Spleen (tissue), 7 donors: ENCODE results near the gene VSTM4.

Experiments
- POLR2A ChIP-seq, 3 donors: fragments of 450-650 bp; IDR thresholded peaks; one replicate each; pipeline ENCODE4 v1.5.1; 2017; ENCODE audit warnings: antibody characterized with exemption in 3 of 3, mild to moderate bottlenecking in 1 of 3
- POLR2AphosphoS5 ChIP-seq, 3 donors: sonication (generic); formaldehyde crosslinking; IDR thresholded peaks; one replicate each; pipeline ENCODE4 v1.5.1; 2017; ENCODE audit warnings: antibody characterized with exemption in 3 of 3
- TF ChIP-seq, protein P1 (sequence below), 11 experiments: fragments of 200-600 bp in 7 of 11; fragments of 450-650 bp in 4 of 11; sonication (generic) in 4 of 11; IDR thresholded peaks in 8 of 11; conservative IDR thresholded peaks in 3 of 11; 1 replicate in 7 of 11; 2 replicates in 4 of 11; pipeline versions ENCODE4 v1.4.0 to v1.8.0; 2016 to 2021; ENCODE audit warnings: antibody characterized with exemption in 11 of 11, inconsistent platforms in 4 of 11, mild to moderate bottlenecking in 1 of 11
- donor health status: DM: no; HTN: no; CAD: no; lungs with moderate emphysema.
- donor health status: DM: no; HTN: no; CAD: no.
- donor health status: DM: no; HTN: no; CAD: no.

DNA sequence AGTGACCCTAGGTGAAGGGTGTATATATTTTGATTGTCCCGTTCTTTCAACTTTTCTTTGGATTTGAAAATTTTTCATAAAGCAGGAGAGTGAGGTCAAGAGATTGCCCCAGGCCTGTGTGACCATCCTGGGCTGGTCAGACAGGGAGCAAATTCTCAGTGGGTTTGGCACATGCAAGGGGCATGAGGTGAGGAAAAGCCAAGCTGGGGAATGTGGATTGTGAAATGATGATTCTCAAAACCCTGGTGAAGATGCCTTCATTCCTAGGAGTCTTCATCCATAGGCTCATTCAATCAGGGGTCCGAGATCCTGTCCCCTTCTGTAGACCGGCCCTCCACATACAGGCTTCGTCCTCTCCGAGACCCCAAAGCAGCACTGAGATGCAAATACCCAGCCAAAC lies 45.5 kb upstream of the VSTM4 start:
- TF ChIP-seq, protein P1, sequence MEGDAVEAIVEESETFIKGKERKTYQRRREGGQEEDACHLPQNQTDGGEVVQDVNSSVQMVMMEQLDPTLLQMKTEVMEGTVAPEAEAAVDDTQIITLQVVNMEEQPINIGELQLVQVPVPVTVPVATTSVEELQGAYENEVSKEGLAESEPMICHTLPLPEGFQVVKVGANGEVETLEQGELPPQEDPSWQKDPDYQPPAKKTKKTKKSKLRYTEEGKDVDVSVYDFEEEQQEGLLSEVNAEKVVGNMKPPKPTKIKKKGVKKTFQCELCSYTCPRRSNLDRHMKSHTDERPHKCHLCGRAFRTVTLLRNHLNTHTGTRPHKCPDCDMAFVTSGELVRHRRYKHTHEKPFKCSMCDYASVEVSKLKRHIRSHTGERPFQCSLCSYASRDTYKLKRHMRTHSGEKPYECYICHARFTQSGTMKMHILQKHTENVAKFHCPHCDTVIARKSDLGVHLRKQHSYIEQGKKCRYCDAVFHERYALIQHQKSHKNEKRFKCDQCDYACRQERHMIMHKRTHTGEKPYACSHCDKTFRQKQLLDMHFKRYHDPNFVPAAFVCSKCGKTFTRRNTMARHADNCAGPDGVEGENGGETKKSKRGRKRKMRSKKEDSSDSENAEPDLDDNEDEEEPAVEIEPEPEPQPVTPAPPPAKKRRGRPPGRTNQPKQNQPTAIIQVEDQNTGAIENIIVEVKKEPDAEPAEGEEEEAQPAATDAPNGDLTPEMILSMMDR (IDR thresholded peaks at IDR 0.05 in 8 of 11, conservative IDR thresholded peaks at IDR 0.05 in 3 of 11) = no peak
- TF ChIP-seq POLR2AphosphoS5 (IDR thresholded peaks at IDR 0.05) (no peak), POLR2A (IDR thresholded peaks at IDR 0.05) (no peak)
